HepG2 (cell line): ENCODE measurements around the gene AGMO. TPM values are rescaled to one million over a fixed set of nuclear protein-coding genes. Genes with fewer than 3 reads are reported as not detected.

Experiments used
- ATAC-seq: fragments of 200-7000 bp; cut with Tn5 transposase; 3 replicates; pipeline ENCODE4 v1.9.1; 2020; ENCODE audit warnings: mild to moderate bottlenecking, moderate library complexity
- BruUV-seq: library from RNA; stranded (reverse); fragments of 400-500 nt; replicated peaks from 2 replicates; lab custom pipeline; 2021; lab: Mats Ljungman, UMichigan
- CTCF ChIA-PET: fragments of 300-600 bp; formaldehyde crosslinking; extraction: SDS; loops from one replicate; lab custom pipeline; 2021; ENCODE audit warnings: low total read pairs, inconsistent platforms, low intra/inter-chr PET ratio; lab: Yijun Ruan, JAX
- POLR2A ChIA-PET: fragments of 350-600 bp; sonication (Branson Sonifier 250); formaldehyde crosslinking; loops from one replicate; lab custom pipeline; 2020; ENCODE audit warnings: antibody characterized with exemption, inconsistent platforms; lab: Yijun Ruan, JAX
- DNase-seq: peaks from one replicate; pipeline ENCODE4 v3.0.0-alpha.2; 2015; ENCODE audit warnings: low spot score
- FAIRE-seq: peaks from 3 replicates; lab custom pipeline; 2011; peaks lifted over from hg19 to GRCh38; lab: Jason Lieb, UNC
- H2AFZ ChIP-seq: one replicate; pipeline ENCODE4 v1.6.1; 2011; ENCODE audit warnings: low read length, inconsistent platforms
- H3K27ac ChIP-seq: fragments of 300-600 bp; 3 replicates; pipeline ENCODE4 v1.8.0; 2011; ENCODE audit warnings: mixed run types, mild to moderate bottlenecking, mixed read lengths, low read length, inconsistent platforms; ENCODE audit not compliant: insufficient read depth; ENCODE audit errors: extremely low read length
- H3K27me3 ChIP-seq, 2 experiments: fragments of 200-600 bp in 1 of 2; 2 replicates in 1 of 2; 3 replicates in 1 of 2; pipeline versions ENCODE4 v1.6.0 to v1.8.0; 2011; ENCODE audit warnings: low read length in 2 of 2, mild to moderate bottlenecking in 2 of 2, moderate library complexity in 2 of 2, inconsistent platforms in 1 of 2; ENCODE audit not compliant: insufficient read depth in 2 of 2, control insufficient read depth in 1 of 2
- H3K36me3 ChIP-seq, 2 experiments: fragments of 200-600 bp in 1 of 2; replicated peaks in 1 of 2; 2 replicates in 1 of 2; 3 replicates in 1 of 2; pipeline versions ENCODE4 v1.5.1 to v1.8.0; 2011; ENCODE audit warnings: low read length in 2 of 2, inconsistent platforms in 1 of 2; ENCODE audit not compliant: insufficient read depth in 2 of 2, control insufficient read depth in 1 of 2
- H3K4me1 ChIP-seq: 2 replicates; pipeline ENCODE4 v1.5.1; 2012; ENCODE audit warnings: low read length, inconsistent platforms; ENCODE audit not compliant: insufficient read depth
- H3K4me2 ChIP-seq: 2 replicates; pipeline ENCODE4 v1.6.0; 2011; ENCODE audit warnings: low read depth, low read length, inconsistent platforms
- H3K4me3 ChIP-seq, 3 experiments: fragments of 200-600 bp in 1 of 3; sonication (generic), shearing (Covaris generic) in 1 of 3; replicated peaks in 1 of 3; 2 replicates each; pipeline ENCODE4 v1.5.1; 2011 to 2016; ENCODE audit warnings: low read length in 3 of 3, inconsistent platforms in 2 of 3, low read depth in 2 of 3, mild to moderate bottlenecking in 2 of 3, control low read depth in 1 of 3, mixed read lengths in 1 of 3; ENCODE audit not compliant: insufficient read depth in 1 of 3
- H3K79me2 ChIP-seq: one replicate; pipeline ENCODE4 v1.6.1; 2011; ENCODE audit warnings: low read length, inconsistent platforms; ENCODE audit not compliant: insufficient read depth
- H3K9ac ChIP-seq: 2 replicates; pipeline ENCODE4 v1.6.0; 2011; ENCODE audit warnings: mild to moderate bottlenecking, low read depth, low read length, inconsistent platforms; ENCODE audit not compliant: insufficient read depth
- H3K9me3 ChIP-seq: 2 replicates; pipeline ENCODE4 v1.5.1; 2012; ENCODE audit warnings: mild to moderate bottlenecking, low read length
- H4K20me1 ChIP-seq: 2 replicates; pipeline ENCODE4 v1.6.0; 2011; ENCODE audit warnings: inconsistent platforms, mild to moderate bottlenecking, low read length, moderate library complexity; ENCODE audit not compliant: insufficient read depth
- BATF2 ChIP-seq: sonication (generic); formaldehyde crosslinking; IDR thresholded peaks from 2 replicates; pipeline ENCODE4 v1.8.0; 2022; ENCODE audit warnings: mild to moderate bottlenecking, missing genetic modification reagents, moderate library complexity
- E2F5 ChIP-seq: sonication (generic); formaldehyde crosslinking; conservative IDR thresholded peaks from 2 replicates; pipeline ENCODE4 v1.4.0; 2020; ENCODE audit warnings: missing genetic modification reagents
- IRF9 ChIP-seq: sonication (generic); formaldehyde crosslinking; IDR thresholded peaks from 2 replicates; pipeline ENCODE4 v1.8.0; 2022; ENCODE audit warnings: missing genetic modification reagents, mild to moderate bottlenecking, borderline replicate concordance
- KAT8 ChIP-seq: IDR thresholded peaks from 2 replicates; pipeline ENCODE4 v1.6.1; 2016; ENCODE audit warnings: missing genetic modification reagents, missing compliant biosample characterization
- POGK ChIP-seq: sonication (generic); formaldehyde crosslinking; conservative IDR thresholded peaks from 2 replicates; pipeline ENCODE4 v1.8.0; 2022; ENCODE audit warnings: mild to moderate bottlenecking, moderate library complexity, missing genetic modification reagents
- TIGD3 ChIP-seq: sonication (generic); formaldehyde crosslinking; IDR thresholded peaks from 2 replicates; pipeline ENCODE4 v1.5.1; 2020; ENCODE audit warnings: mild to moderate bottlenecking, missing genetic modification reagents, borderline replicate concordance
- ZNF331 ChIP-seq: sonication (generic); formaldehyde crosslinking; IDR thresholded peaks from 2 replicates; pipeline ENCODE4 v1.4.0; 2020; ENCODE audit warnings: missing genetic modification reagents
- ZNF704 ChIP-seq: sonication (generic); formaldehyde crosslinking; IDR thresholded peaks from 2 replicates; pipeline ENCODE4 v1.8.1; 2023; ENCODE audit warnings: mild to moderate bottlenecking, inconsistent platforms, moderate library complexity, missing genetic modification reagents, borderline replicate concordance
- ZNF792 ChIP-seq: IDR thresholded peaks from 2 replicates; pipeline ENCODE4 v1.6.1; 2016
- WGBS: methylation state at CpG from one replicate; pipeline ENCODE4 v1.1.6; 2017; ENCODE audit warnings: low lambda C conversion rate; 5-methylcytosine and 5-hydroxymethylcytosine counted together
- in situ Hi-C: cut with HindIII; loops from 2 replicates; pipeline ENCODE4 v1.10.0; 2017; ENCODE audit warnings: low pct_unique_long_range_greater_than_20kb; ENCODE audit not compliant: extremely low pct_ligation_motif_present
- intact Hi-C: fragments of 100-400 bp; cut with micrococcal nuclease; formaldehyde crosslinking; loops from one replicate; pipeline ENCODE4 v1.10.0; 2022; ENCODE audit not compliant: unreplicated experiment
- polyA plus RNA-seq, 8 experiments: library from polyadenylated mRNA; depleted of rRNA in 3 of 8; stranded (reverse) in 7 of 8; unstranded in 1 of 8; fragments of >200 nt; fragmentation: Illumina TruSeq in 4 of 8; extraction: Trizol in 4 of 8; gene quantifications; 2 replicates each; pipeline versions ENCODE4 v1.2.1 to v1.2.3, GENCODE V29; 2011 to 2016; ENCODE audit warnings: low read depth in 4 of 8, missing spikeins in 1 of 8, mixed read lengths in 1 of 8; ENCODE audit not compliant: insufficient read depth in 1 of 8
- total RNA-seq, 5 experiments: library from RNA; depleted of rRNA; stranded (reverse); fragments of >200 nt; fragmentation: Illumina TruSeq; extraction: Trizol; gene quantifications; 2 replicates each; pipeline ENCODE4 v1.2.3, GENCODE V29; 2016; ENCODE audit warnings: low read depth in 1 of 5

Gene AGMO
- total and polyA plus RNA-seq, 2 of the 13 experiments (the other 11 are each of a cell fraction or from before 2014, with no cell fraction given), result 0.22 to 0.50 TPM

GRCh38 chr7:15494711-15495110, 67.1 kb downstream of the AGMO start:
- Histone ChIP-seq H3K36me3 (no peaks in the 10 kb centered on the region), H3K27me3 (no peaks in the 10 kb centered on the region), H3K9me3 (peaks cover 80% of the 10 kb centered on the region), H3K9ac (no peak overlapping the region), H3K79me2 (no peaks in the 10 kb centered on the region), H3K4me3 (no peak overlapping the region), H4K20me1 (no peaks in the 10 kb centered on the region), H2AFZ (no peak overlapping the region), H3K4me2 (no peak overlapping the region), H3K27ac (no peak overlapping the region), H3K4me1 (no peaks in the 10 kb centered on the region)
- no TSS peak for BruUV-seq
- 37% methylated on average over 2 of the region's 2 CpGs for WGBS
- in situ Hi-C loops, result no loop called here
- ChIA-PET CTCF (no interaction called here), POLR2A (no interaction called here)
- intact Hi-C loops, result no loop called here
- TF ChIP-seq IRF9 (CRISPR knock-in tag) (no peak), ZNF704 (no peak), ZNF792 (no peak), E2F5 (CRISPR knock-in tag) (no peak), KAT8 (CRISPR knock-in tag) (no peak), TIGD3 (CRISPR knock-in tag) (no peak), BATF2 (CRISPR knock-in tag) (no peak), ZNF331 (CRISPR knock-in tag) (no peak), POGK (no peak)
- FAIRE-seq (no peak), ATAC-seq (no peak), DNase-seq (no peak)
